Ammon's horn (tissue), 1 donor: ENCODE data around the gene LAPTM4A.
"Not testable (repeated sequence)": the region's sequence is repeated elsewhere in the genome, so short reads cannot be mapped to it uniquely, and the experiment has no call there.

Experiments
- DNase-seq: peaks from one replicate; pipeline ENCODE4 v3.0.0-alpha.2; 2016; ENCODE audit warnings: low spot score

The LAPTM4A gene

GRCh38 chr2:20076757-20077156, 25.3 kb upstream of the LAPTM4A start:
- no peak for DNase-seq

- no peak for DNase-seq
Measured at GRCh38 chr2:20074901-20075300, 23.5 kb upstream of the LAPTM4A start.

- DNase-seq = not testable (repeated sequence)
Measured at GRCh38 chr2:20074046-20074648, 22.7 kb upstream of the LAPTM4A start.

- no peak for DNase-seq
Measured at GRCh38 chr2:20073460-20073859, 22.0 kb upstream of the LAPTM4A start.

GRCh38 chr2:20072436-20073158, 21.2 kb upstream of the LAPTM4A start:
- no peak for DNase-seq

- no peak for DNase-seq
Measured at GRCh38 chr2:20071397-20072383, 20.3 kb upstream of the LAPTM4A start.

GRCh38 chr2:20069756-20070155, 18.3 kb upstream of the LAPTM4A start:
- DNase-seq = no peak

GRCh38 chr2:20067992-20068584, 16.7 kb upstream of the LAPTM4A start:
- no peak for DNase-seq

GRCh38 chr2:20065885-20066602, 14.6 kb upstream of the LAPTM4A start:
- DNase-seq = peak; percentile 37

GRCh38 chr2:20064841-20065240, 13.4 kb upstream of the LAPTM4A start:
- no peak for DNase-seq

GRCh38 chr2:20064421-20064820, 13.0 kb upstream of the LAPTM4A start:
- no peak for DNase-seq

- DNase-seq = no peak
Measured at GRCh38 chr2:20062615-20063545, 11.5 kb upstream of the LAPTM4A start.

- no peak for DNase-seq
Measured at GRCh38 chr2:20061940-20062339, 10.5 kb upstream of the LAPTM4A start.

GRCh38 chr2:20061476-20061875, 10.0 kb upstream of the LAPTM4A start:
- DNase-seq = no peak

GRCh38 chr2:20060106-20060505, 8.7 kb upstream of the LAPTM4A start:
- no peak for DNase-seq

GRCh38 chr2:20057268-20057667, 5.8 kb upstream of the LAPTM4A start:
- no peak for DNase-seq

- no peak for DNase-seq
Measured at GRCh38 chr2:20054931-20055330, 3.5 kb upstream of the LAPTM4A start.

- no peak for DNase-seq
Measured at GRCh38 chr2:20054119-20054518, 2.7 kb upstream of the LAPTM4A start.

GRCh38 chr2:20052861-20053281, 1.4 kb upstream of the LAPTM4A start:
- DNase-seq = no peak

GRCh38 chr2:20052229-20052851, 912 bp upstream of the LAPTM4A start:
- no peak for DNase-seq
